Sigmoid colon (tissue), 4 donors: Measurements from ENCODE around the gene PMAIP1.

Experiments
- EP300 ChIP-seq, 4 donors: sonication (generic); formaldehyde crosslinking; IDR thresholded peaks; one replicate each; pipeline ENCODE4 v1.6.1; 2017; ENCODE audit warnings: antibody characterized with exemption in 4 of 4
- POLR2AphosphoS5 ChIP-seq, 4 donors: sonication (generic); formaldehyde crosslinking; IDR thresholded peaks; one replicate each; pipeline ENCODE4 v1.6.1; 2017; ENCODE audit warnings: antibody characterized with exemption in 4 of 4

GRCh38 chr18:59893971-59894370, 5.8 kb upstream of the PMAIP1 start:
- TF ChIP-seq EP300 (IDR thresholded peaks at IDR 0.05) (no peak), POLR2AphosphoS5 (IDR thresholded peaks at IDR 0.05) (no peak)
